ENCODE data around the gene CES4A.

The CES4A gene

DNA sequence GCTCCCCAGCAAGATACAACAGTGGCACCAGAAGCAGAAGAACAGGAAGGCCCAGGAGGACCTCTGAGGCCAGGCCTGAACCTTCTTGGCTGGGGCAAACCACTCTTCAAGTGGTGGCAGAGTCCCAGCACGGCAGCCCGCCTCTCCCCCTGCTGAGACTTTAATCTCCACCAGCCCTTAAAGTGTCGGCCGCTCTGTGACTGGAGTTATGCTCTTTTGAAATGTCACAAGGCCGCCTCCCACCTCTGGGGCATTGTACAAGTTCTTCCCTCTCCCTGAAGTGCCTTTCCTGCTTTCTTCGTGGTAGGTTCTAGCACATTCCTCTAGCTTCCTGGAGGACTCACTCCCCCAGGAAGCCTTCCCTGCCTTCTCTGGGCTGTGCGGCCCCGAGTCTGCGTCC lies 15.4 kb upstream of the CES4A start (continued):
- TF ChIP-seq, protein P1, sequence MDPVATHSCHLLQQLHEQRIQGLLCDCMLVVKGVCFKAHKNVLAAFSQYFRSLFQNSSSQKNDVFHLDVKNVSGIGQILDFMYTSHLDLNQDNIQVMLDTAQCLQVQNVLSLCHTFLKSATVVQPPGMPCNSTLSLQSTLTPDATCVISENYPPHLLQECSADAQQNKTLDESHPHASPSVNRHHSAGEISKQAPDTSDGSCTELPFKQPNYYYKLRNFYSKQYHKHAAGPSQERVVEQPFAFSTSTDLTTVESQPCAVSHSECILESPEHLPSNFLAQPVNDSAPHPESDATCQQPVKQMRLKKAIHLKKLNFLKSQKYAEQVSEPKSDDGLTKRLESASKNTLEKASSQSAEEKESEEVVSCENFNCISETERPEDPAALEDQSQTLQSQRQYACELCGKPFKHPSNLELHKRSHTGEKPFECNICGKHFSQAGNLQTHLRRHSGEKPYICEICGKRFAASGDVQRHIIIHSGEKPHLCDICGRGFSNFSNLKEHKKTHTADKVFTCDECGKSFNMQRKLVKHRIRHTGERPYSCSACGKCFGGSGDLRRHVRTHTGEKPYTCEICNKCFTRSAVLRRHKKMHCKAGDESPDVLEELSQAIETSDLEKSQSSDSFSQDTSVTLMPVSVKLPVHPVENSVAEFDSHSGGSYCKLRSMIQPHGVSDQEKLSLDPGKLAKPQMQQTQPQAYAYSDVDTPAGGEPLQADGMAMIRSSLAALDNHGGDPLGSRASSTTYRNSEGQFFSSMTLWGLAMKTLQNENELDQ (tag by site-specific recombination; IDR thresholded peaks at IDR 0.05; ENCODE audit: low read depth): no peak
- TF ChIP-seq ZBTB7A (tag by site-specific recombination; IDR thresholded peaks at IDR 0.05; ENCODE audit: low read depth) (no peak), ZFP69B (tag by site-specific recombination; IDR thresholded peaks at IDR 0.05) (no peak), ZBTB20 (tag by site-specific recombination; IDR thresholded peaks at IDR 0.05) (no peak), ZBTB8A (tag by site-specific recombination; IDR thresholded peaks at IDR 0.05) (no peak), ZNF48 (tag by site-specific recombination; IDR thresholded peaks at IDR 0.05) (no peak), ZNF830 (tag by site-specific recombination; IDR thresholded peaks at IDR 0.05; ENCODE audit: low read depth) (no peak), FEZF1 (tag by site-specific recombination; IDR thresholded peaks at IDR 0.05) (peak; percentile 55; the same call in 1 of the 2 replicates), PRDM1 (tag by site-specific recombination; IDR thresholded peaks at IDR 0.05) (no peak), ZNF530 (tag by site-specific recombination; IDR thresholded peaks at IDR 0.05; ENCODE audit: low read depth) (no peak), ZNF626 (tag by site-specific recombination; IDR thresholded peaks at IDR 0.05) (no peak), ZFP37 (tag by site-specific recombination; IDR thresholded peaks at IDR 0.05) (no peak), ZIC2 (tag by site-specific recombination; IDR thresholded peaks at IDR 0.05) (peak; percentile 38; the same call in 1 of the 2 replicates), ZBTB17 (tag by site-specific recombination; IDR thresholded peaks at IDR 0.05) (no peak)
- TF ChIP-seq, protein P2, sequence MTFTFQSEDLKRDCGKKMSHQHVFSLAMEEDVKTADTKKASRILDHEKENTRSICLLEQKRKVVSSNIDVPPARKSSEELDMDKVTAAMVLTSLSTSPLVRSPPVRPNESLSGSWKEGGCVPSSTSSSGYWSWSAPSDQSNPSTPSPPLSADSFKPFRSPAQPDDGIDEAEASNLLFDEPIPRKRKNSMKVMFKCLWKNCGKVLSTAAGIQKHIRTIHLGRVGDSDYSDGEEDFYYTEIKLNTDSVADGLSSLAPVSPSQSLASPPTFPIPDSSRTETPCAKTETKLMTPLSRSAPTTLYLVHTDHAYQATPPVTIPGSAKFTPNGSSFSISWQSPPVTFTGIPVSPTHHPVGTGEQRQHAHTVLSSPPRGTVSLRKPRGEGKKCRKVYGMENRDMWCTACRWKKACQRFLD (tag by site-specific recombination; IDR thresholded peaks at IDR 0.05): no peak
- TF ChIP-seq, protein P3, sequence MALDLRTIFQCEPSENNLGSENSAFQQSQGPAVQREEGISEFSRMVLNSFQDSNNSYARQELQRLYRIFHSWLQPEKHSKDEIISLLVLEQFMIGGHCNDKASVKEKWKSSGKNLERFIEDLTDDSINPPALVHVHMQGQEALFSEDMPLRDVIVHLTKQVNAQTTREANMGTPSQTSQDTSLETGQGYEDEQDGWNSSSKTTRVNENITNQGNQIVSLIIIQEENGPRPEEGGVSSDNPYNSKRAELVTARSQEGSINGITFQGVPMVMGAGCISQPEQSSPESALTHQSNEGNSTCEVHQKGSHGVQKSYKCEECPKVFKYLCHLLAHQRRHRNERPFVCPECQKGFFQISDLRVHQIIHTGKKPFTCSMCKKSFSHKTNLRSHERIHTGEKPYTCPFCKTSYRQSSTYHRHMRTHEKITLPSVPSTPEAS (tag by site-specific recombination; IDR thresholded peaks at IDR 0.05): no peak

DNA sequence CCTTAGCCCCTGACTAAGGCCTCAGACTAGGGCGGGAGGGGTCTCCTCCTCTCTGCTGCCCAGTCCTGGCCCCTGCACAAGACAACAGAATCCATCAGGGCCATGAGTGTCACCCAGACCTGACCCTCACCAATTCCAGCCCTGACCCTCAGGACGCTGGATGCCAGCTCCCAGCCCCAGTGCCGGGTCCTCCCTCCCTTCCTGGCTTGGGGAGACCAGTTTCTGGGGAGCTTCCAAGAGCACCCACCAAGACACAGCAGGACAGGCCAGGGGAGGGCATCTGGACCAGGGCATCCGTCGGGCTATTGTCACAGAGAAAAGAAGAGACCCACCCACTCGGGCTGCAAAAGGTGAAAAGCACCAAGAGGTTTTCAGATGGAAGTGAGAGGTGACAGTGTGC lies 14.7 kb upstream of the CES4A start:
- H3K27ac ChIP-seq (ENCODE audit: extremely low read depth, low read depth, low read length): no peak overlapping the region
- H3K9me3 ChIP-seq (ENCODE audit: control insufficient read depth, insufficient read depth, low read depth, low read length): no peaks in the 10 kb centered on the region
- ChIA-PET CTCF (interaction anchor here (0.6 to 1.6 kb wide), 5 partner anchors 12 to 182 kb away, joined by 3 to 5 read pairs (median 4); no protein-coding TSS in a partner anchor), POLR2A (interaction anchor here (0.5 kb wide), 1 partner anchor 24 kb away, joined by 4 read pairs; no protein-coding TSS in a partner anchor)
- H3K4me3 ChIP-seq (ENCODE audit: low read depth, low read length): no peak overlapping the region
- H3K36me3 ChIP-seq (ENCODE audit: control insufficient read depth in 2 of 2, insufficient read depth in 1 of 2, low read length in 2 of 2): peaks cover 0 to 28% of the 10 kb centered on the region in 2 experiments; a peak in 2 of 3 replicates
- TF ChIP-seq, protein P1 (tag by site-specific recombination; IDR thresholded peaks at IDR 0.05; ENCODE audit: low read depth): no peak
- TF ChIP-seq ZNF600 (tag by site-specific recombination; IDR thresholded peaks at IDR 0.05): no peak
- TF ChIP-seq ZFP3 (tag by site-specific recombination; IDR thresholded peaks at IDR 0.05; ENCODE audit: low read depth): no peak
- TF ChIP-seq, protein P4, sequence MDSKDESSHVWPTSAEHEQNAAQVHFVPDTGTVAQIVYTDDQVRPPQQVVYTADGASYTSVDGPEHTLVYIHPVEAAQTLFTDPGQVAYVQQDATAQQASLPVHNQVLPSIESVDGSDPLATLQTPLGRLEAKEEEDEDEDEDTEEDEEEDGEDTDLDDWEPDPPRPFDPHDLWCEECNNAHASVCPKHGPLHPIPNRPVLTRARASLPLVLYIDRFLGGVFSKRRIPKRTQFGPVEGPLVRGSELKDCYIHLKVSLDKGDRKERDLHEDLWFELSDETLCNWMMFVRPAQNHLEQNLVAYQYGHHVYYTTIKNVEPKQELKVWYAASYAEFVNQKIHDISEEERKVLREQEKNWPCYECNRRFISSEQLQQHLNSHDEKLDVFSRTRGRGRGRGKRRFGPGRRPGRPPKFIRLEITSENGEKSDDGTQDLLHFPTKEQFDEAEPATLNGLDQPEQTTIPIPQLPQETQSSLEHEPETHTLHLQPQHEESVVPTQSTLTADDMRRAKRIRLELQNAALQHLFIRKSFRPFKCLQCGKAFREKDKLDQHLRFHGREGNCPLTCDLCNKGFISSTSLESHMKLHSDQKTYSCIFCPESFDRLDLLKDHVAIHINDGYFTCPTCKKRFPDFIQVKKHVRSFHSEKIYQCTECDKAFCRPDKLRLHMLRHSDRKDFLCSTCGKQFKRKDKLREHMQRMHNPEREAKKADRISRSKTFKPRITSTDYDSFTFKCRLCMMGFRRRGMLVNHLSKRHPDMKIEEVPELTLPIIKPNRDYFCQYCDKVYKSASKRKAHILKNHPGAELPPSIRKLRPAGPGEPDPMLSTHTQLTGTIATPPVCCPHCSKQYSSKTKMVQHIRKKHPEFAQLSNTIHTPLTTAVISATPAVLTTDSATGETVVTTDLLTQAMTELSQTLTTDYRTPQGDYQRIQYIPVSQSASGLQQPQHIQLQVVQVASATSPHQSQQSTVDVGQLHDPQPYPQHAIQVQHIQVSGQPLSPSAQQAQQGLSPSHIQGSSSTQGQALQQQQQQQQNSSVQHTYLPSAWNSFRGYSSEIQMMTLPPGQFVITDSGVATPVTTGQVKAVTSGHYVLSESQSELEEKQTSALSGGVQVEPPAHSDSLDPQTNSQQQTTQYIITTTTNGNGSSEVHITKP (tag by site-specific recombination; IDR thresholded peaks at IDR 0.05): no peak
- TF ChIP-seq HOXA7 (CRISPR knock-in tag; IDR thresholded peaks at IDR 0.05; ENCODE audit: borderline replicate concordance): no peak
- TF ChIP-seq ZSCAN30 (tag by site-specific recombination; IDR thresholded peaks at IDR 0.05): no peak
- no peak for TF ChIP-seq ZNF664 (tag by site-specific recombination; IDR thresholded peaks at IDR 0.05)
- TF ChIP-seq ZNF626 (tag by site-specific recombination; IDR thresholded peaks at IDR 0.05): no peak
- no peak for TF ChIP-seq ZNF560 (tag by site-specific recombination; IDR thresholded peaks at IDR 0.05; ENCODE audit: borderline replicate concordance)
- no peak for TF ChIP-seq ZBTB20 (tag by site-specific recombination; IDR thresholded peaks at IDR 0.05)
- no peak for TF ChIP-seq GFI1B (tag by site-specific recombination; IDR thresholded peaks at IDR 0.05)
- no peak for TF ChIP-seq ZNF658 (tag by site-specific recombination; IDR thresholded peaks at IDR 0.05)
- no peaks in the 10 kb centered on the region for H3K4me1 ChIP-seq (ENCODE audit: control insufficient read depth, insufficient read depth, low read length)

Data from HEK293 (cell line).